H9 (cell line): ENCODE measurements around the gene MED27. TPM values are rescaled to one million over a fixed set of nuclear protein-coding genes. Genes with fewer than 3 reads are reported as not detected.
A peak's percentile ranks its signal among the peaks of the same experiment; 100 is the strongest.

Source experiments
- DNase-seq: peaks from one replicate; pipeline ENCODE4 v3.0.0-alpha.2; 2017
- H2AFZ ChIP-seq: one replicate; pipeline ENCODE4 v1.6.1; 2013; ENCODE audit warnings: mild to moderate bottlenecking, low read length, control low read depth, moderate library complexity
- H2AK5ac ChIP-seq: 2 replicates; pipeline ENCODE4 v1.6.1; 2013; ENCODE audit warnings: low read length, control low read depth, mixed read lengths; ENCODE audit not compliant: insufficient read length
- H2BK120ac ChIP-seq: one replicate; pipeline ENCODE4 v1.6.1; 2013; ENCODE audit warnings: low read depth, mild to moderate bottlenecking, low read length, control low read depth, inconsistent platforms; ENCODE audit not compliant: poor library complexity, severe bottlenecking
- H2BK12ac ChIP-seq: 2 replicates; pipeline ENCODE4 v1.6.1; 2013; ENCODE audit warnings: low read length, control low read depth, mixed read lengths, low read depth; ENCODE audit not compliant: insufficient read length
- H2BK15ac ChIP-seq: 2 replicates; pipeline ENCODE4 v1.6.1; 2013; ENCODE audit warnings: low read depth, low read length, control low read depth
- H2BK20ac ChIP-seq: one replicate; pipeline ENCODE4 v1.6.1; 2013; ENCODE audit warnings: low read depth, mild to moderate bottlenecking, low read length, control low read depth, inconsistent platforms; ENCODE audit not compliant: poor library complexity, severe bottlenecking
- H2BK5ac ChIP-seq: 2 replicates; pipeline ENCODE4 v1.6.1; 2013; ENCODE audit warnings: low read length, control low read depth, mixed read lengths; ENCODE audit not compliant: insufficient read length
- H3K14ac ChIP-seq: 2 replicates; pipeline ENCODE4 v1.6.1; 2013; ENCODE audit warnings: low read length, control low read depth; ENCODE audit not compliant: insufficient read depth
- H3K18ac ChIP-seq: 2 replicates; pipeline ENCODE4 v1.6.1; 2013; ENCODE audit warnings: low read depth, mild to moderate bottlenecking, mixed read lengths, low read length, control low read depth; ENCODE audit not compliant: insufficient read length
- H3K23ac ChIP-seq: 2 replicates; pipeline ENCODE4 v1.6.1; 2013; ENCODE audit warnings: low read length, control low read depth, mixed read lengths, low read depth; ENCODE audit not compliant: insufficient read length
- H3K23me2 ChIP-seq: 2 replicates; pipeline ENCODE4 v1.6.1; 2013; ENCODE audit warnings: low read depth, mild to moderate bottlenecking, mixed read lengths, low read length, control low read depth; ENCODE audit not compliant: insufficient read length, poor library complexity, severe bottlenecking
- H3K27ac ChIP-seq: 2 replicates; pipeline ENCODE4 v1.5.1; 2013; ENCODE audit warnings: low read length, control low read depth, mixed read lengths, low read depth; ENCODE audit not compliant: insufficient read length
- H3K27me3 ChIP-seq: 2 replicates; pipeline ENCODE4 v1.6.1; 2013; ENCODE audit warnings: low read length, control low read depth, inconsistent platforms; ENCODE audit not compliant: insufficient read depth
- H3K4ac ChIP-seq: 2 replicates; pipeline ENCODE4 v1.6.1; 2013; ENCODE audit warnings: low read depth, mild to moderate bottlenecking, control low read depth, inconsistent platforms, low read length, moderate library complexity
- H3K4me1 ChIP-seq: 2 replicates; pipeline ENCODE4 v1.6.1; 2013; ENCODE audit warnings: low read length, control low read depth, inconsistent platforms; ENCODE audit not compliant: insufficient read depth
- H3K4me2 ChIP-seq: 2 replicates; pipeline ENCODE4 v1.6.1; 2013; ENCODE audit warnings: low read length, control low read depth, mixed read lengths; ENCODE audit not compliant: insufficient read length, insufficient read depth
- H3K56ac ChIP-seq: 2 replicates; pipeline ENCODE4 v1.6.1; 2013; ENCODE audit warnings: low read depth, mild to moderate bottlenecking, mixed read lengths, low read length, control low read depth; ENCODE audit not compliant: insufficient read length
- H3K79me1 ChIP-seq: 2 replicates; pipeline ENCODE4 v1.6.1; 2013; ENCODE audit warnings: low read depth, mild to moderate bottlenecking, moderate library complexity, low read length, control low read depth, inconsistent platforms; ENCODE audit not compliant: insufficient read depth, poor library complexity, severe bottlenecking
- H3K79me2 ChIP-seq: 2 replicates; pipeline ENCODE4 v1.6.1; 2013; ENCODE audit warnings: low read length, control low read depth, inconsistent platforms; ENCODE audit not compliant: insufficient read depth
- H3K9ac ChIP-seq: 2 replicates; pipeline ENCODE4 v1.6.1; 2013; ENCODE audit warnings: low read length, control low read depth, mixed read lengths; ENCODE audit not compliant: insufficient read length; ENCODE audit errors: extremely low read depth
- H3K9me3 ChIP-seq: one replicate; pipeline ENCODE4 v1.6.1; 2013; ENCODE audit warnings: low read depth, low read length, inconsistent platforms; ENCODE audit not compliant: control insufficient read depth
- H3T11ph ChIP-seq: one replicate; pipeline ENCODE4 v1.6.1; 2013; ENCODE audit warnings: mild to moderate bottlenecking, low read length, control low read depth, inconsistent platforms
- H4K20me1 ChIP-seq: one replicate; pipeline ENCODE4 v1.6.1; 2013; ENCODE audit not compliant: control insufficient read depth, insufficient read length, insufficient read depth
- H4K5ac ChIP-seq: 2 replicates; pipeline ENCODE4 v1.6.1; 2013; ENCODE audit warnings: low read depth, mild to moderate bottlenecking, mixed read lengths, low read length, control low read depth; ENCODE audit not compliant: insufficient read length
- H4K8ac ChIP-seq: replicated peaks from 2 replicates; pipeline ENCODE4 v1.6.1; 2013; ENCODE audit warnings: low read length, control low read depth, mixed read lengths, low read depth; ENCODE audit not compliant: insufficient read length
- H4K91ac ChIP-seq: 2 replicates; pipeline ENCODE4 v1.6.1; 2013; ENCODE audit warnings: low read depth, mild to moderate bottlenecking, moderate library complexity, mixed read lengths, low read length, control low read depth; ENCODE audit not compliant: insufficient read length
- H3K27ac Mint-ChIP-seq, 3 experiments: 2 replicates in 2 of 3; 3 replicates in 1 of 3; pipeline ENCODE4 v1.8.0; 2020 to 2021; ENCODE audit warnings: mixed read lengths in 3 of 3, mild to moderate bottlenecking in 1 of 3, moderate library complexity in 1 of 3
- H3K27me3 Mint-ChIP-seq: 2 replicates; pipeline ENCODE4 v1.8.0; 2021; ENCODE audit warnings: low read depth, mild to moderate bottlenecking, moderate library complexity, mixed read lengths
- H3K36me3 Mint-ChIP-seq, 3 experiments: 2 replicates in 2 of 3; 3 replicates in 1 of 3; pipeline ENCODE4 v1.8.0; 2020 to 2021; ENCODE audit warnings: low read depth in 3 of 3, mixed read lengths in 3 of 3; ENCODE audit not compliant: insufficient read depth in 1 of 3
- H3K4me1 Mint-ChIP-seq, 2 experiments: 2 replicates each; pipeline ENCODE4 v1.8.0; 2020; ENCODE audit warnings: mixed read lengths in 2 of 2
- H3K4me3 Mint-ChIP-seq, 2 experiments: 2 replicates in 1 of 2; 3 replicates in 1 of 2; pipeline ENCODE4 v1.8.0; 2020 to 2021; ENCODE audit warnings: mild to moderate bottlenecking in 2 of 2, mixed read lengths in 2 of 2, moderate library complexity in 1 of 2
- H3K9me3 Mint-ChIP-seq, 2 experiments: 2 replicates in 1 of 2; 3 replicates in 1 of 2; pipeline ENCODE4 v1.8.0; 2020; ENCODE audit warnings: mild to moderate bottlenecking in 2 of 2, mixed read lengths in 2 of 2, moderate library complexity in 1 of 2
- CTCF ChIP-seq: fragments of 200-600 bp; sonication (generic); conservative IDR thresholded peaks from 3 replicates; pipeline ENCODE4 v1.8.0; 2021; ENCODE audit warnings: antibody characterized with exemption, mild to moderate bottlenecking
- WGBS: extraction: QIAGEN DNeasy Blood & Tissue Kit; methylation state at CpG from one replicate; pipeline ENCODE4 v1.1.7; 2013; ENCODE audit warnings: missing lambda C conversion rate, low lambda C conversion rate, mixed read lengths; ENCODE audit not compliant: insufficient read length; ENCODE audit errors: extremely low coverage; 5-methylcytosine and 5-hydroxymethylcytosine counted together
- total RNA-seq: library from RNA; stranded (reverse); gene quantifications from 2 replicates; pipeline ENCODE4 v1.2.1, GENCODE V29; 2021

MED27 gene
- total RNA-seq, 1 experiment from 2014 or later: 33.5 TPM

GRCh38 chr9:132008184-132008803 lies 71.4 kb downstream of the MED27 start:
- no CpG with 5 or more reads among the region's 8 CpGs for WGBS
- Histone ChIP-seq H3K23ac (no peak overlapping the region), H2BK20ac (no peak overlapping the region), H3K14ac (no peak overlapping the region), H3K79me1 (no peaks in the 10 kb centered on the region), H3K27ac (no peak overlapping the region), H2AK5ac (no peak overlapping the region), H2BK120ac (no peak overlapping the region), H2BK5ac (no peak overlapping the region), H3T11ph (no peak overlapping the region), H3K27me3 (no peaks in the 10 kb centered on the region), H4K91ac (no peak overlapping the region), H3K4me2 (no peak overlapping the region), H4K5ac (no peak overlapping the region), H3K9me3 (no peaks in the 10 kb centered on the region), H2AFZ (no peak overlapping the region), H2BK12ac (no peak overlapping the region), H2BK15ac (no peak overlapping the region), H3K4me1 (peaks cover 11% of the 10 kb centered on the region; the same call in 1 of the 2 replicates), H4K8ac (no peak overlapping the region), H3K79me2 (no peaks in the 10 kb centered on the region), H4K20me1 (no peaks in the 10 kb centered on the region), H3K9ac (no peak overlapping the region), H3K23me2 (no peaks in the 10 kb centered on the region), H3K4ac (no peak overlapping the region), H3K18ac (no peak overlapping the region), H3K56ac (no peak overlapping the region)
- H3K4me1 Mint-ChIP-seq: peaks cover 34 to 42% of the 10 kb centered on the region in 2 experiments
- H3K4me3 Mint-ChIP-seq: no peak overlapping the region
- H3K27ac Mint-ChIP-seq: peak overlapping the region in 1 of 3 experiments; percentile 37; a peak in 1 of 7 replicates
- no peak for TF ChIP-seq CTCF
- peaks cover 5 to 7% (median 6%) of the 10 kb centered on the region in 3 experiments; a peak in 4 of 7 replicates for H3K36me3 Mint-ChIP-seq
- no peaks in the 10 kb centered on the region for H3K27me3 Mint-ChIP-seq
- H3K9me3 Mint-ChIP-seq: no peaks in the 10 kb centered on the region
- DNase-seq: no peak
